K562 (cell line): ENCODE results near the gene SERINC3. TPM values are rescaled to one million over a fixed set of nuclear protein-coding genes. Genes with fewer than 3 reads are reported as not detected.
A peak's percentile ranks its signal among the peaks of the same experiment; 100 is the strongest.

Source experiments
- GTF3C2 ChIP-seq: IDR thresholded peaks from 3 replicates; pipeline ENCODE4 v1.6.1; 2011; ENCODE audit warnings: borderline replicate concordance, mild to moderate bottlenecking, moderate library complexity; ENCODE audit not compliant: insufficient read length; ENCODE audit errors: extremely low read depth
- HNRNPLL ChIP-seq: fragments of 200-400 bp; formaldehyde crosslinking; IDR thresholded peaks from 2 replicates; pipeline ENCODE4 v1.6.1; 2017; ENCODE audit warnings: low read length, low read depth, mild to moderate bottlenecking; ENCODE audit not compliant: poor library complexity, severe bottlenecking
- IRF2 ChIP-seq: sonication (generic); formaldehyde crosslinking; IDR thresholded peaks from 2 replicates; pipeline ENCODE4 v1.8.1; 2022; ENCODE audit warnings: mild to moderate bottlenecking, missing genetic modification reagents
- KLF1 ChIP-seq: fragments of 450-650 bp; IDR thresholded peaks from 2 replicates; pipeline ENCODE4 v1.6.1; 2016; ENCODE audit warnings: missing genetic modification characterization, missing compliant biosample characterization
- RBBP5 ChIP-seq: fragments of 200-600 bp; sonication (generic); IDR thresholded peaks from 2 replicates; pipeline ENCODE4 v1.6.1; 2012; ENCODE audit warnings: borderline replicate concordance, mild to moderate bottlenecking, low read length, control low read depth, inconsistent platforms; ENCODE audit not compliant: insufficient read depth, poor library complexity, severe bottlenecking
- ZNF407 ChIP-seq: fragments of 450-650 bp; IDR thresholded peaks from 2 replicates; pipeline ENCODE4 v1.6.1; 2016; ENCODE audit warnings: low read depth
- ZNF518B ChIP-seq: fragments of 250-450 bp; sonication (Bioruptor Pico); IDR thresholded peaks from 2 replicates; pipeline ENCODE4 v1.5.0; 2021; ENCODE audit warnings: mild to moderate bottlenecking, moderate library complexity
- ZNF695 ChIP-seq: fragments of 450-650 bp; formaldehyde crosslinking; IDR thresholded peaks from 2 replicates; pipeline ENCODE4 v1.4.0; 2020; ENCODE audit warnings: mild to moderate bottlenecking, moderate library complexity
- polyA plus RNA-seq, 8 experiments: library from polyadenylated mRNA; depleted of rRNA in 4 of 8; stranded (reverse) in 5 of 8; unstranded in 3 of 8; fragments of >200 nt; fragmentation: Nextera tagmentation in 2 of 8; fragmentation: Illumina TruSeq in 1 of 8; extraction: Ambion mirVana in 2 of 8; extraction: Trizol in 1 of 8; gene quantifications; 2 replicates each; pipeline versions ENCODE4 v1.2.1 to v1.2.3, GENCODE V29; 2011 to 2014; ENCODE audit warnings: inconsistent platforms in 1 of 8, missing spikeins in 1 of 8
- total RNA-seq, 7 experiments: library from RNA; depleted of rRNA in 6 of 7; stranded (reverse); fragments of >200 nt in 6 of 7; fragmentation: Illumina TruSeq in 2 of 7; extraction: Trizol in 2 of 7; gene quantifications; 2 replicates each; pipeline versions ENCODE4 v1.2.1 to v1.2.3, GENCODE V29; 2011 to 2021; ENCODE audit warnings: low replicate concordance in 1 of 7

Gene SERINC3
- total and polyA plus RNA-seq, 9 of the 15 experiments (the other 6 are each of a cell fraction or from before 2014, with no cell fraction given) = 24.7 to 107 (median 48.8) TPM

- TF ChIP-seq HNRNPLL (peak; percentile 32), ZNF518B (no peak), RBBP5 (peak; percentile 68), IRF2 (no peak), KLF1 (tag) (no peak), ZNF407 (no peak), ZNF695 (CRISPR knock-in tag) (no peak), GTF3C2 (no peak)
These were observed at the start of gene SERINC3 (continued) for GRCh38 chr20:44521484-44522481.
